ENCODE measurements around the gene CRACR2A.

GRCh38 chr12:3685830-3686229, 67.1 kb downstream of the CRACR2A start:
- TF ChIP-seq ARNT (IDR thresholded peaks at IDR 0.05), result no peak
- no peak for TF ChIP-seq BHLHE40 (IDR thresholded peaks at IDR 0.05; ENCODE audit: borderline replicate concordance)
- no peak for TF ChIP-seq ZNF384 (IDR thresholded peaks at IDR 0.05)
- no peak for TF ChIP-seq LEF1 (IDR thresholded peaks at IDR 0.05; ENCODE audit: borderline replicate concordance)
- no peak for TF ChIP-seq TARDBP (IDR thresholded peaks at IDR 0.05)
- TF ChIP-seq HDGF (IDR thresholded peaks at IDR 0.05; ENCODE audit: borderline replicate concordance), result no peak
- TF ChIP-seq L3MBTL2 (conservative IDR thresholded peaks at IDR 0.05), result no peak
- TF ChIP-seq SP1 (IDR thresholded peaks at IDR 0.05), result no peak
- no peak for TF ChIP-seq FOXK2 (IDR thresholded peaks at IDR 0.05)
- TF ChIP-seq FOXA1 (IDR thresholded peaks at IDR 0.05), result no peak
- no peak for TF ChIP-seq FOXM1 (IDR thresholded peaks at IDR 0.05; ENCODE audit: borderline replicate concordance)

Measured in HEK293T (cell line).